GM23248 (cell line): ENCODE results near the gene ZBTB22. TPM values are rescaled to one million over a fixed set of nuclear protein-coding genes. Genes with fewer than 3 reads are reported as not detected.

Experiments
- DNase-seq: peaks from one replicate; pipeline ENCODE4 v3.0.0-alpha.2; 2015
- H2AFZ ChIP-seq: fragments of 200-600 bp; sonication (generic); 2 replicates; pipeline ENCODE4 v1.6.1; 2016; ENCODE audit warnings: antibody characterized with exemption
- H3F3A ChIP-seq: fragments of 200-600 bp; sonication (generic); 2 replicates; pipeline ENCODE4 v1.6.1; 2016; ENCODE audit warnings: mild to moderate bottlenecking, antibody characterized with exemption, mixed run types; ENCODE audit not compliant: insufficient read depth
- H3K27ac ChIP-seq: fragments of 200-600 bp; sonication (generic); 2 replicates; pipeline ENCODE4 v1.5.1; 2016; ENCODE audit warnings: mild to moderate bottlenecking
- H3K27me3 ChIP-seq: fragments of 200-600 bp; sonication (generic); replicated peaks from 2 replicates; pipeline ENCODE4 v1.6.1; 2016; ENCODE audit warnings: mild to moderate bottlenecking; ENCODE audit not compliant: insufficient read depth
- H3K36me3 ChIP-seq: fragments of 200-600 bp; sonication (generic); 2 replicates; pipeline ENCODE4 v1.6.1; 2016; ENCODE audit warnings: low read depth, mild to moderate bottlenecking
- H3K4me1 ChIP-seq: fragments of 200-600 bp; sonication (generic); 2 replicates; pipeline ENCODE4 v1.6.1; 2016; ENCODE audit warnings: mild to moderate bottlenecking; ENCODE audit not compliant: insufficient read depth
- H3K4me2 ChIP-seq: fragments of 200-600 bp; sonication (generic); one replicate; pipeline ENCODE4 v1.6.1; 2016; ENCODE audit warnings: mild to moderate bottlenecking; ENCODE audit not compliant: unreplicated experiment
- H3K4me3 ChIP-seq: fragments of 200-600 bp; sonication (generic); 2 replicates; pipeline ENCODE4 v1.5.1; 2016; ENCODE audit warnings: mild to moderate bottlenecking
- H3K79me2 ChIP-seq: fragments of 200-600 bp; sonication (generic); 2 replicates; pipeline ENCODE4 v1.6.1; 2016; ENCODE audit warnings: mild to moderate bottlenecking; ENCODE audit not compliant: insufficient read depth
- H3K9ac ChIP-seq: fragments of 200-600 bp; sonication (generic); 2 replicates; pipeline ENCODE4 v1.6.1; 2016; ENCODE audit warnings: mild to moderate bottlenecking
- H3K9me2 ChIP-seq: fragments of 200-600 bp; sonication (generic); 2 replicates; pipeline ENCODE4 v1.6.1; 2016; ENCODE audit warnings: mixed run types, mild to moderate bottlenecking, moderate library complexity; ENCODE audit not compliant: insufficient read depth
- H3K9me3 ChIP-seq: fragments of 200-600 bp; sonication (generic); one replicate; pipeline ENCODE4 v1.6.1; 2017; ENCODE audit warnings: low read depth
- H4K20me1 ChIP-seq: fragments of 200-600 bp; sonication (generic); 2 replicates; pipeline ENCODE4 v1.6.0; 2016; ENCODE audit not compliant: insufficient read depth
- EZH2 ChIP-seq: fragments of 200-600 bp; sonication (generic); IDR thresholded peaks from 2 replicates; pipeline ENCODE4 v1.6.1; 2018; ENCODE audit warnings: antibody characterized with exemption, mild to moderate bottlenecking; ENCODE audit not compliant: insufficient read depth, poor library complexity, severe bottlenecking
- EZH2phosphoT487 ChIP-seq: fragments of 200-600 bp; sonication (generic); IDR thresholded peaks from 2 replicates; pipeline ENCODE4 v1.6.1; 2018; ENCODE audit warnings: antibody characterized with exemption, moderate library complexity, mild to moderate bottlenecking, low read depth; ENCODE audit not compliant: insufficient read depth
- WGBS, 2 experiments: methylation state at CpG; one replicate each; pipeline ENCODE4 v1.1.6; 2015 to 2017; ENCODE audit warnings: low lambda C conversion rate in 2 of 2, low coverage in 1 of 2; ENCODE audit errors: missing lambda C conversion rate in 2 of 2; 5-methylcytosine and 5-hydroxymethylcytosine counted together
- in situ Hi-C: fragments of 300-500 bp; cut with MboI; formaldehyde crosslinking; loops from 2 replicates; pipeline ENCODE4 v1.15.0; 2020
- polyA plus RNA-seq: library from polyadenylated mRNA; unstranded; fragments of >200 nt; fragmentation: Nextera tagmentation; extraction: Ambion mirVana; gene quantifications from 2 replicates; pipeline ENCODE4 v1.2.1, GENCODE V29; 2016
- total RNA-seq: library from RNA; depleted of rRNA; stranded (reverse); fragments of >200 nt; shearing (Covaris generic); gene quantifications from 2 replicates; pipeline ENCODE4 v1.2.3, GENCODE V29; 2014

The ZBTB22 gene
- total and polyA plus RNA-seq, 2 experiments from 2014 or later = 9.8 to 18.3 TPM

GRCh38 chr6:33294086-33294823 is 23.3 kb downstream of the ZBTB22 start:
- Histone ChIP-seq H4K20me1 (no peaks in the 10 kb centered on the region), H3K36me3 (no peaks in the 10 kb centered on the region; the same call in 1 of the 2 replicates), H3K9ac (no peak overlapping the region), H3K4me1 (peaks cover 6% of the 10 kb centered on the region), H3K4me3 (no peak overlapping the region), H3K9me2 (no peaks in the 10 kb centered on the region), H3K79me2 (peaks cover 23% of the 10 kb centered on the region), H3F3A (no peaks in the 10 kb centered on the region), H2AFZ (no peak overlapping the region), H3K9me3 (no peaks in the 10 kb centered on the region), H3K27me3 (no peaks in the 10 kb centered on the region), H3K27ac (no peak overlapping the region), H3K4me2 (no peak overlapping the region)
- in situ Hi-C loops = no loop called here
- TF ChIP-seq EZH2 (no peak), EZH2phosphoT487 (no peak)
- DNase-seq = no peak
- 60 to 64% methylated on average over 10 of the region's 10 CpGs for WGBS, 2 experiments

- 85 to 87% methylated on average over 12 to 16 of the region's 16 CpGs for WGBS, 2 experiments
- Histone ChIP-seq H3K4me1 (peaks cover 8% of the 10 kb centered on the region), H3K4me2 (no peak overlapping the region), H2AFZ (no peak overlapping the region), H3F3A (no peaks in the 10 kb centered on the region), H4K20me1 (no peaks in the 10 kb centered on the region), H3K9me3 (no peaks in the 10 kb centered on the region), H3K9ac (no peak overlapping the region), H3K9me2 (no peaks in the 10 kb centered on the region), H3K79me2 (peaks cover 32% of the 10 kb centered on the region), H3K27ac (no peak overlapping the region), H3K36me3 (no peaks in the 10 kb centered on the region; the same call in 1 of the 2 replicates), H3K27me3 (no peaks in the 10 kb centered on the region), H3K4me3 (no peak overlapping the region)
- in situ Hi-C loops = no loop called here
- no peak for TF ChIP-seq EZH2
- TF ChIP-seq EZH2phosphoT487 = no peak
- DNase-seq = no peak
Measured at GRCh38 chr6:33292996-33293682, 24.4 kb downstream of the ZBTB22 start.

GRCh38 chr6:33290459-33290858 is 27.1 kb downstream of the ZBTB22 start:
- H3K27me3 ChIP-seq = no peaks in the 10 kb centered on the region
- in situ Hi-C loops = no loop called here
- H3K4me2 ChIP-seq = peak overlapping the region; percentile 99
- no peaks in the 10 kb centered on the region for H3F3A ChIP-seq
- WGBS, 2 experiments = 63 to 68% methylated on average over 7 of the region's 7 CpGs
- H3K36me3 ChIP-seq = peaks cover 13% of the 10 kb centered on the region; the same call in 1 of the 2 replicates
- peaks cover 57% of the 10 kb centered on the region for H3K79me2 ChIP-seq
- no peaks in the 10 kb centered on the region for H3K9me2 ChIP-seq
- DNase-seq = no peak
- no peaks in the 10 kb centered on the region for H4K20me1 ChIP-seq
- H3K9ac ChIP-seq = peak overlapping the region; percentile 94
- no peak overlapping the region for H3K27ac ChIP-seq
- peaks cover 13% of the 10 kb centered on the region for H3K4me1 ChIP-seq
- H3K9me3 ChIP-seq = no peaks in the 10 kb centered on the region
- TF ChIP-seq EZH2 (no peak), EZH2phosphoT487 (no peak)
- H3K4me3 ChIP-seq = peak overlapping the region; percentile 98
- no peak overlapping the region for H2AFZ ChIP-seq

DNA sequence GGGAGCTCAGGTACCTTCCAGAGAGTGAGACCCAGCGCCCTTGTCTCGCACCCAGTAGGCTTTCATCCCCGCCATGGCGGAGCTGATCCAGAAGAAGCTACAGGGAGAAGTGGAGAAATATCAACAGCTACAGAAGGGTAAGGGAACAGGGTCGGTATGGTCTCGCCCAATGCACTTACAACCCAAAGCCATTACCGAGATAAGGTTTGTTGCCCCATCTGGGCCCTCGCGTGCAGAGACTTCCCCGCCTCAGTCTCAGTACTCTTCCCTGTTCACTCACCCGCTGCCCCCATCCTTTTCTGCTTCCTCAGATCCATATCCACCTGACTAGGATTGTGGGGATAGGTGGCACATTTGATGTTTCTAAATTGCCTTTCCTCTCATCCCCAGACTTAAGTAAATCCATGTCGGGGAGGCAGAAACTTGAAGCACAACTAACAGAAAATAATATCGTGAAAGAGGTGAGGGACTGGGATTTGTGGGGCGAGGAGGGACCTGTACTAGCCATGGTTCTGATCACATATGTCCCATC is 27.7 kb downstream of the ZBTB22 start:
- in situ Hi-C loops = no loop called here
- peak; percentile 66 for DNase-seq
- Histone ChIP-seq H3K9ac (peak overlapping the region; percentile 94), H3K79me2 (peaks cover 63% of the 10 kb centered on the region), H3K36me3 (peaks cover 18% of the 10 kb centered on the region; the same call in 1 of the 2 replicates), H4K20me1 (no peaks in the 10 kb centered on the region), H3K4me3 (peak overlapping the region; percentile 98), H2AFZ (peak overlapping the region; percentile 98), H3K4me1 (peaks cover 13% of the 10 kb centered on the region), H3K27ac (peak overlapping the region; percentile 64), H3F3A (no peaks in the 10 kb centered on the region), H3K9me3 (no peaks in the 10 kb centered on the region), H3K4me2 (peak overlapping the region; percentile 99), H3K27me3 (no peaks in the 10 kb centered on the region), H3K9me2 (no peaks in the 10 kb centered on the region)
- WGBS, 2 experiments = 1 to 3% methylated on average over 13 to 14 of the region's 14 CpGs
- TF ChIP-seq EZH2 = no peak
- no peak for TF ChIP-seq EZH2phosphoT487
